Small intestine (tissue), 16 donors: Measurements from ENCODE around the gene EHBP1. TPM values are rescaled to one million over a fixed set of nuclear protein-coding genes. Genes with fewer than 3 reads are reported as not detected.

Source experiments
- DNase-seq, 2 donors: peaks; one replicate each; pipeline versions ENCODE4 v3.0.0 to v3.0.0-alpha.2; 2013
- FAIRE-seq: peaks from 2 replicates; lab custom pipeline; 2012; peaks lifted over from hg19 to GRCh38; lab: Jason Lieb, UNC
- H3K27ac ChIP-seq, 3 donors: one replicate each; pipeline ENCODE4 v1.5.1; 2013; ENCODE audit warnings: low read length in 2 of 3, mild to moderate bottlenecking in 2 of 3, control low read depth in 1 of 3, inconsistent platforms in 1 of 3, low read depth in 1 of 3, moderate library complexity in 1 of 3
- H3K27me3 ChIP-seq, 3 donors: one replicate each; pipeline ENCODE4 v1.6.1; 2013; ENCODE audit warnings: low read length in 3 of 3, inconsistent platforms in 1 of 3; ENCODE audit not compliant: control insufficient read depth in 3 of 3, insufficient read depth in 3 of 3
- H3K36me3 ChIP-seq, 3 donors: one replicate each; pipeline ENCODE4 v1.6.1; 2013; ENCODE audit warnings: low read length in 3 of 3, inconsistent platforms in 1 of 3, low read depth in 1 of 3, mild to moderate bottlenecking in 1 of 3, moderate library complexity in 1 of 3; ENCODE audit not compliant: control insufficient read depth in 3 of 3, insufficient read depth in 2 of 3
- H3K4me1 ChIP-seq, 3 donors: one replicate each; pipeline ENCODE4 v1.6.1; 2013; ENCODE audit warnings: low read length in 2 of 3, inconsistent platforms in 1 of 3, low read depth in 1 of 3, mild to moderate bottlenecking in 1 of 3, moderate library complexity in 1 of 3; ENCODE audit not compliant: control insufficient read depth in 3 of 3, insufficient read depth in 2 of 3
- H3K4me3 ChIP-seq, 3 donors: one replicate each; pipeline ENCODE4 v1.5.1; 2013; ENCODE audit warnings: low read length in 3 of 3, control low read depth in 1 of 3, inconsistent platforms in 1 of 3, low read depth in 1 of 3, mild to moderate bottlenecking in 1 of 3, moderate library complexity in 1 of 3
- H3K9me3 ChIP-seq, 2 donors: one replicate each; pipeline ENCODE4 v1.6.1; 2013; ENCODE audit warnings: low read depth in 1 of 2, low read length in 1 of 2; ENCODE audit not compliant: control insufficient read depth in 2 of 2, insufficient read depth in 1 of 2
- WGBS, 3 donors: extraction: QIAGEN DNeasy Blood & Tissue Kit; methylation state at CpG; one replicate each; pipeline ENCODE4 v1.1.7; 2013; 5-methylcytosine and 5-hydroxymethylcytosine counted together
- long read RNA-seq, 10 donors: transcript quantifications; one replicate each; lab custom pipeline, GENCODE V29; 2026
- polyA plus RNA-seq, 4 donors: library from polyadenylated mRNA; stranded (reverse) in 3 of 4; unstranded in 1 of 4; fragments of 200-250 nt in 3 of 4; fragments of 120-200 nt in 1 of 4; gene quantifications; one replicate each; pipeline versions ENCODE4 v1.2.1 to v1.2.3, GENCODE V29; 2013
- donor health status: healthy with polysubstance abuse.
- donor health status: control.
- donor health status: control.
- donor health status: Bipolar disorder and iron deficiency.
- donor health status: healthy.

EHBP1 gene
- 10 to 100 TPM; 11.0 to 29.7 (median 11.5) TPM for polyA plus RNA-seq
- long read RNA-seq, donor 1: 0 reads
- long read RNA-seq, donor 2: 0 reads
- long read RNA-seq, donor 3, partial matches to known transcripts: 0 of 1 reads
- long read RNA-seq, donor 3, other reads (novel, unspliced or antisense): 0 of 1 reads
- long read RNA-seq, donor 4: 0 reads
- long read RNA-seq, donor 5: 0 reads
- long read RNA-seq, donor 6: 0 reads
- long read RNA-seq, donor 7: 0 reads
- long read RNA-seq, donor 8: 0 reads
- long read RNA-seq, donor 9: 0 reads
- long read RNA-seq, donor 10, partial matches to known transcripts: 0 of 4 reads
- long read RNA-seq, donor 10, other reads (novel, unspliced or antisense): 0 of 4 reads

- Histone ChIP-seq H3K27me3 (no peaks in the 10 kb centered on the region), H3K36me3 (no peaks in the 10 kb centered on the region), H3K27ac (peak within 1 kb of the TSS; percentile 57 to 92 (median 86)), H3K4me3 (peak within 1 kb of the TSS; percentile 74 to 92 (median 85)), H3K9me3 (no peaks in the 10 kb centered on the region), H3K4me1 (peaks cover 0 to 5% (median 3%) of the 10 kb centered on the region in 3 donors)
- WGBS, 3 donors: 0 to 1% (median 0%) methylated on average over 40 to 45 of the region's 45 CpGs
- DNase-seq (peak; percentile 99 to 100), FAIRE-seq (peak; percentile 72)
Observed at GRCh38 chr2:62705007-62705829, at the start of gene EHBP1. Gene EHBP1, plus strand, starts transcription at chr2:62705713. Its CDS starts 1,479 bp downstream, at chr2:62707192.

GRCh38 chr2:62657783-62658182, 47.7 kb upstream of the EHBP1 start:
- peaks cover 0 to 9% (median 2%) of the 10 kb centered on the region in 3 donors for H3K4me1 ChIP-seq
- H3K9me3 ChIP-seq: no peaks in the 10 kb centered on the region
- H3K36me3 ChIP-seq: no peaks in the 10 kb centered on the region
- no peak overlapping the region for H3K4me3 ChIP-seq
- no peak for FAIRE-seq
- no peak overlapping the region for H3K27ac ChIP-seq
- no peak for DNase-seq
- H3K27me3 ChIP-seq: no peaks in the 10 kb centered on the region

- no peaks in the 10 kb centered on the region for H3K9me3 ChIP-seq
- no peaks in the 10 kb centered on the region for H3K36me3 ChIP-seq
- peaks cover 0 to 4% (median 2%) of the 10 kb centered on the region in 3 donors for H3K4me1 ChIP-seq
- no peak overlapping the region for H3K4me3 ChIP-seq
- FAIRE-seq (no peak), DNase-seq (no peak)
- no peaks in the 10 kb centered on the region for H3K27me3 ChIP-seq
- WGBS, 3 donors: 95 to 98% (median 96%) methylated on average over 2 of the region's 2 CpGs
- no peak overlapping the region for H3K27ac ChIP-seq
Observed at GRCh38 chr2:62658891-62659290, 46.6 kb upstream of the EHBP1 start.

GRCh38 chr2:62660087-62660486, 45.4 kb upstream of the EHBP1 start:
- Histone ChIP-seq H3K36me3 (no peaks in the 10 kb centered on the region), H3K4me1 (peaks cover 0 to 2% (median 0%) of the 10 kb centered on the region in 3 donors), H3K27ac (no peak overlapping the region), H3K9me3 (no peaks in the 10 kb centered on the region), H3K4me3 (no peak overlapping the region), H3K27me3 (no peaks in the 10 kb centered on the region)
- WGBS, 3 donors: 18 to 41% (median 38%) methylated on average over 2 of the region's 2 CpGs
- FAIRE-seq (no peak), DNase-seq (peak in 1 of 2 donors; percentile 30)

- DNase-seq: no peak
- H3K4me3 ChIP-seq: no peak overlapping the region
- H3K36me3 ChIP-seq: no peaks in the 10 kb centered on the region
- WGBS, 3 donors: 77 to 87% (median 82%) methylated on average over 2 of the region's 2 CpGs
- peaks cover 0 to 2% (median 0%) of the 10 kb centered on the region in 3 donors for H3K4me1 ChIP-seq
- no peaks in the 10 kb centered on the region for H3K27me3 ChIP-seq
- no peaks in the 10 kb centered on the region for H3K9me3 ChIP-seq
- no peak for FAIRE-seq
- no peak overlapping the region for H3K27ac ChIP-seq
Observed at GRCh38 chr2:62660582-62661262, 44.8 kb upstream of the EHBP1 start.

GRCh38 chr2:62661263-62661635, 44.3 kb upstream of the EHBP1 start:
- Histone ChIP-seq H3K9me3 (no peaks in the 10 kb centered on the region), H3K36me3 (no peaks in the 10 kb centered on the region), H3K27me3 (no peaks in the 10 kb centered on the region), H3K4me1 (peaks cover 0 to 2% (median 0%) of the 10 kb centered on the region in 3 donors), H3K27ac (no peak overlapping the region), H3K4me3 (no peak overlapping the region)
- DNase-seq (no peak), FAIRE-seq (no peak)
- 93 to 98% (median 94%) methylated on average over 3 of the region's 3 CpGs for WGBS, 3 donors

- H3K4me3 ChIP-seq: no peak overlapping the region
- H3K4me1 ChIP-seq: peaks cover 0 to 2% (median 0%) of the 10 kb centered on the region in 3 donors
- H3K27me3 ChIP-seq: no peaks in the 10 kb centered on the region
- H3K27ac ChIP-seq: no peak overlapping the region
- DNase-seq (no peak), FAIRE-seq (no peak)
- WGBS, 3 donors: 86 to 87% (median 86%) methylated on average over 2 of the region's 2 CpGs
- no peaks in the 10 kb centered on the region for H3K36me3 ChIP-seq
- no peaks in the 10 kb centered on the region for H3K9me3 ChIP-seq
Observed at GRCh38 chr2:62662131-62662530, 43.4 kb upstream of the EHBP1 start.

- Histone ChIP-seq H3K4me1 (peaks cover 0 to 2% (median 0%) of the 10 kb centered on the region in 3 donors), H3K27ac (no peak overlapping the region), H3K36me3 (no peaks in the 10 kb centered on the region), H3K4me3 (no peak overlapping the region), H3K9me3 (no peaks in the 10 kb centered on the region), H3K27me3 (no peaks in the 10 kb centered on the region)
- 61 to 83% (median 77%) methylated on average over 2 of the region's 2 CpGs for WGBS, 3 donors
- no peak for DNase-seq
- no peak for FAIRE-seq
Observed at GRCh38 chr2:62662554-62662953, 43.0 kb upstream of the EHBP1 start.
